Astrocyte (in vitro differentiated cells and primary cell): ENCODE results near the gene TFF2.

Source experiments
- CTCF ChIP-seq: IDR thresholded peaks from 2 replicates; pipeline ENCODE4 v1.5.1; 2011; ENCODE audit warnings: low read depth, mild to moderate bottlenecking, inconsistent platforms, low read length, moderate library complexity; ENCODE audit not compliant: insufficient read depth
- EZH2 ChIP-seq: IDR thresholded peaks from 2 replicates; pipeline ENCODE4 v1.6.1; 2012; ENCODE audit warnings: mild to moderate bottlenecking, low read length, inconsistent platforms; ENCODE audit not compliant: insufficient read depth

GRCh38 chr21:42386034-42386591, 35.3 kb upstream of the TFF2 start:
- TF ChIP-seq CTCF (no peak), EZH2 (no peak)
